KMS-11 (cell line): ENCODE data around the gene RERE.

Experiments
- H2AFZ ChIP-seq: fragments of 200-600 bp; sonication (generic); 2 replicates; pipeline ENCODE4 v1.6.1; 2016; ENCODE audit warnings: antibody characterized with exemption, mixed run types, low read depth
- H3K27ac ChIP-seq: fragments of 200-600 bp; sonication (generic); 2 replicates; pipeline ENCODE4 v1.6.1; 2016; ENCODE audit warnings: mild to moderate bottlenecking, mixed run types
- H3K27me3 ChIP-seq: fragments of 200-600 bp; sonication (generic); 2 replicates; pipeline ENCODE4 v1.6.1; 2017; ENCODE audit warnings: mild to moderate bottlenecking, low read depth, mixed run types, moderate library complexity; ENCODE audit not compliant: insufficient read depth
- H3K36me3 ChIP-seq: fragments of 200-600 bp; sonication (generic); 2 replicates; pipeline ENCODE4 v1.6.1; 2017; ENCODE audit warnings: mild to moderate bottlenecking, mixed run types; ENCODE audit not compliant: insufficient read depth
- H3K4me1 ChIP-seq: fragments of 200-600 bp; sonication (generic); 2 replicates; pipeline ENCODE4 v1.6.1; 2016; ENCODE audit warnings: mild to moderate bottlenecking, low read depth, mixed run types; ENCODE audit not compliant: poor library complexity, severe bottlenecking
- H3K4me2 ChIP-seq: fragments of 200-600 bp; sonication (generic); 2 replicates; pipeline ENCODE4 v1.7.0; 2016; ENCODE audit warnings: mild to moderate bottlenecking, mixed run types
- H3K4me3 ChIP-seq: fragments of 200-600 bp; sonication (generic); IDR thresholded peaks from 2 replicates; pipeline ENCODE4 v1.6.1; 2017; ENCODE audit warnings: low read depth, low read length, mixed read lengths; ENCODE audit not compliant: insufficient read depth
- H3K79me2 ChIP-seq: fragments of 200-600 bp; sonication (generic); 2 replicates; pipeline ENCODE4 v1.6.1; 2016; ENCODE audit warnings: low read depth, mixed run types; ENCODE audit not compliant: insufficient read depth
- H3K9ac ChIP-seq: fragments of 200-600 bp; sonication (generic); 2 replicates; pipeline ENCODE4 v1.6.1; 2016; ENCODE audit warnings: mild to moderate bottlenecking, mixed run types
- H4K20me1 ChIP-seq: fragments of 200-600 bp; sonication (generic); 2 replicates; pipeline ENCODE4 v1.6.1; 2016; ENCODE audit warnings: mild to moderate bottlenecking, mixed run types; ENCODE audit not compliant: insufficient read depth
- CTCF ChIP-seq: fragments of 200-600 bp; sonication (generic); conservative IDR thresholded peaks from 2 replicates; pipeline ENCODE4 v1.6.1; 2017; ENCODE audit warnings: low read depth, mild to moderate bottlenecking, antibody characterized with exemption, low read length, moderate library complexity, mixed read lengths

RERE gene

DNA sequence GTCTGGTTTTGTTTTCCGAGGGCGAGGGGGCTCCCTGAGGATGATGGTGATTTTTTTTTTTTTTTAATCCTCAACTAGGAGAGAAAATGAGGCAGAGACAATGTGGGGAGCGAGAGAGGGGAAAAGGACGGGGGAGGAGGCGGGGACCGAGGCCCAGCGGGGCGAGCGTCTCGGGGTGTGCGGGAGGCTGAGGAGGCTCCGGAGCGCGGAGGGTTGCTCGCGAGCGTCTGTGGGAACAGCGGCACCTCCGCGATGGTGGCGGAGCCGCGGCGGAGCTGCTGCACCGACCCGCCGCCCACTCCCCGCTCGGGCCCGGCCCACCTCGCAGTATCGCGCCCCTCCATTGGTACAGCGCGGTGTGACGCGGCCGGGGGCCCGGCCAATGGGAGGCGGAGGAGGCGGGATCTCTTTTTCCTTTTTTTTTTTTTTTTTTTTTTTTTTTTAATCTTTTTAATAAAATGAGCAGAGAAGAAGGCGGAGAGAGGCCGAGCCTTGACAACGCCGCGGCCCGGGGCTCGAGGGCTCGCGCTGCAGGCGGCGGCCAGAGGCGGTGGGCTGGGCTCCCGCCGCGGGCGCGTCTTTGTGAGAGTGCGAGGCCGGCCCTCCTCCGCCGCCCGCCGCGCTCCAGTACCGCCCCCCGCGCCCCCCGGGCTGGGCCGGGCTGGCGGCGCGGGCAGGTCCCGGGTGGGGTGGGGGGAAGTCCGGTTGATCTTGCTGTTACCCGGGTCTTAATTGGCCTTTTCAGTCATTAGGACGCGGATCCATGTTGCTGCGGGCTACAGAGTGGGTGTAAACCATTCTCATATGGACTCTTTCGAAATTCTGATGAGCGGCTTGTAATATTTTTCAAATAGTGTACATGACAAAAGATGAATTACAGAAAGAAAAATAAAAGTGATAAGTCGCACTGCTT lies at the start of gene RERE:
Gene RERE (minus strand): TSS at position 229 of the 913 bp plus-strand sequence.
- Histone ChIP-seq H3K79me2 (no peaks in the 10 kb centered on the region), H2AFZ (peak within 1 kb of the TSS; percentile 94), H3K4me1 (peaks cover 28% of the 10 kb centered on the region), H3K27me3 (peaks cover 5% of the 10 kb centered on the region; the same call in 1 of the 2 replicates), H3K9ac (peak within 1 kb of the TSS; percentile 70), H3K36me3 (no peaks in the 10 kb centered on the region), H3K4me3 (peak within 1 kb of the TSS; percentile 62), H4K20me1 (no peaks in the 10 kb centered on the region; the same call in 1 of the 2 replicates), H3K27ac (peak within 1 kb of the TSS; percentile 48), H3K4me2 (peak within 1 kb of the TSS; percentile 82)
- no peak for TF ChIP-seq CTCF

DNA sequence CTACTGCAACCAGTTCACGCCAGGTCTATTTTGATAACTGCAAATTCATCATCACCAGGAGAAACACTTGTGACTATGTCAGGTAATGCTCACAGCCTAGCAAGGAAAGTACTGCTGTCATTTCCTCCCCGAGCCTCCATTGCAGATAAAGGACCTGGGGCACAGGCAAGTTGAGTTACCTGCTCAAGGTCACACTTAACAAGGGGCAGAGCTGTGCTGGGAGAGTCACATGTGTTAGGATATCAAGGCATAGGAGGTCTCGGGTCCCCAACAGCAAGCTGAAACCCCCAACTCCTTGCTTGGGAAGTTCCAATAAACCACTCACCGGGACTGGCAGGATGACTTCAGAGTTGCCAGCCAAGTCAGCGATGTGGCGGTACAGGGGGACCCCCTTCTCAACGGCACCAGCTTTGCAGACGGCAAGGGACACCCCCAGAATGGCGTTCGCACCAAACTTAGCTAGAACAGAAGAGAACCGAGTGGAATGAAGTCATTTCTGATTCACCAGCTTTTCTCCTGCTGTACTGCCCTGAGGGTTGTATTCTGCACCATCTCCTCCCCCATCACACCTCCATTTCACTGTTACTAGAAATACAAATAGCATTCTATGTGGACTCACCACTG lies 49.5 kb upstream of the RERE start:
- TF ChIP-seq CTCF: no peak
- Histone ChIP-seq H3K4me2 (no peak overlapping the region), H4K20me1 (peaks cover 32% of the 10 kb centered on the region), H3K4me1 (no peaks in the 10 kb centered on the region), H2AFZ (no peak overlapping the region), H3K9ac (no peak overlapping the region), H3K79me2 (peaks cover 33% of the 10 kb centered on the region), H3K4me3 (no peak overlapping the region), H3K27ac (no peak overlapping the region), H3K36me3 (peaks cover 59% of the 10 kb centered on the region; the same call in 1 of the 2 replicates), H3K27me3 (no peaks in the 10 kb centered on the region)

GRCh38 chr1:8866173-8866791 lies 48.8 kb upstream of the RERE start:
- H3K36me3 ChIP-seq: peaks cover 57% of the 10 kb centered on the region; the same call in 1 of the 2 replicates
- H3K4me3 ChIP-seq: no peak overlapping the region
- peaks cover 26% of the 10 kb centered on the region for H4K20me1 ChIP-seq
- no peaks in the 10 kb centered on the region for H3K4me1 ChIP-seq
- no peak overlapping the region for H3K4me2 ChIP-seq
- H3K9ac ChIP-seq: no peak overlapping the region
- H3K27me3 ChIP-seq: no peaks in the 10 kb centered on the region
- H3K79me2 ChIP-seq: peaks cover 27% of the 10 kb centered on the region; the same call in 1 of the 2 replicates
- TF ChIP-seq CTCF: no peak
- H3K27ac ChIP-seq: no peak overlapping the region
- H2AFZ ChIP-seq: no peak overlapping the region

DNA sequence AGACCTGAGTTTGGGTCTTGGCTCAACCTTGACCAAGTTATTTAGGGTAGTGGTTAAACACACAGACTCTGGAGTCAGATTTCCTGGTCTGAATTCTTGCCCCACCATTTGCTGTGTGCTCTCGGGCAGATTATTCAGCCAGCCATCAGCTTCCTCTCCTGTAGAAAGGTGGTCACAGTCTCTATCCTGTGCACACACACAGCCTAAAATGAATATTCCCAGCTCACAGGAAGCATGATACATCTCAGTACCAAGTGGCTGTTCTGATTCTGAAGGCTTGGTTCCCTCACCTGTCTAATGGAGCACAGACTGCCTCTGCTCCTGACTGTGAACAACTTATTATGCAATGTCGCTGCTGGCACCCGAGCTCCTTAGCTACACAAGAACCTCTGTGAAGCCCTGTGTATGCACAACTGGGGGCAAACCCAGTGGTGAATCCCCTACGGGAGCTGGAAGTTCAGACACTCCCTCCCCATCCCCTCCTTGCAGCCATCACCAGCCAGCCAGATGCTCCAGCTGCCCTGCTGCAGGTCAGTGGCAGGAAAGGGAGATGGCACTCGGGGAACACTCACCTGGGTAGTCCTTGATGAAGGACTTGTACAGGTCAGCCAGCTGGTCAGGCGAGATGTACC lies 47.4 kb upstream of the RERE start:
- H3K27ac ChIP-seq: no peak overlapping the region
- peaks cover 12% of the 10 kb centered on the region; the same call in 1 of the 2 replicates for H3K79me2 ChIP-seq
- H2AFZ ChIP-seq: no peak overlapping the region
- H4K20me1 ChIP-seq: peaks cover 16% of the 10 kb centered on the region
- peaks cover 55% of the 10 kb centered on the region; the same call in 1 of the 2 replicates for H3K36me3 ChIP-seq
- H3K4me3 ChIP-seq: no peak overlapping the region
- no peaks in the 10 kb centered on the region for H3K27me3 ChIP-seq
- H3K4me2 ChIP-seq: no peak overlapping the region
- TF ChIP-seq CTCF: no peak
- H3K9ac ChIP-seq: no peak overlapping the region
- H3K4me1 ChIP-seq: peaks cover 7% of the 10 kb centered on the region
